B cell (primary cell): ENCODE data around the gene GART. TPM values are rescaled to one million over a fixed set of nuclear protein-coding genes. Genes with fewer than 3 reads are reported as not detected.
"Not testable (repeated sequence)": the region's sequence is repeated elsewhere in the genome, so short reads cannot be mapped to it uniquely, and the experiment has no call there.

Source experiments
- ATAC-seq: fragments of 200-7000 bp; cut with Tn5 transposase; one replicate; pipeline ENCODE4 v1.10.0; 2021; ENCODE audit warnings: low read depth, mild to moderate bottlenecking, moderate number of reproducible peaks, moderate library complexity
- CTCF ChIA-PET: fragments of 350-600 bp; sonication (Branson Sonifier 250); formaldehyde crosslinking; loops from one replicate; lab custom pipeline; 2021; ENCODE audit warnings: antibody characterized with exemption, inconsistent platforms; lab: Charles Lee
- POLR2A ChIA-PET: fragments of 350-600 bp; sonication (Branson Sonifier 250); formaldehyde crosslinking; loops from one replicate; lab custom pipeline; 2021; ENCODE audit warnings: antibody characterized with exemption; lab: Charles Lee
- DNase-seq: peaks from one replicate; pipeline ENCODE4 v3.0.0; 2013
- H2AFZ ChIP-seq: 2 replicates; pipeline ENCODE4 v1.6.1; 2012; ENCODE audit warnings: mild to moderate bottlenecking, low read depth, low read length; ENCODE audit not compliant: insufficient read depth, poor library complexity, severe bottlenecking
- H3K27ac ChIP-seq, 2 donors: 1 replicate in 1 of 2; 2 replicates in 1 of 2; pipeline ENCODE4 v1.5.1; 2012 to 2013; ENCODE audit warnings: low read length in 2 of 2, mild to moderate bottlenecking in 2 of 2, moderate library complexity in 1 of 2
- H3K27me3 ChIP-seq, 4 experiments: fragments of 200-600 bp in 1 of 4; sonication (generic) in 1 of 4; replicated peaks in 1 of 4; 1 replicate in 2 of 4; 2 replicates in 2 of 4; pipeline versions ENCODE4 v1.6.1 to v1.7.0; 2013 to 2016; ENCODE audit warnings: low read length in 3 of 4, mild to moderate bottlenecking in 2 of 4, mixed read lengths in 1 of 4, moderate library complexity in 1 of 4; ENCODE audit not compliant: insufficient read depth in 4 of 4, control insufficient read depth in 3 of 4; ENCODE audit errors: control extremely low read depth in 1 of 4
- H3K36me3 ChIP-seq, 2 experiments: replicated peaks in 1 of 2; 1 replicate in 1 of 2; 2 replicates in 1 of 2; pipeline versions ENCODE4 v1.6.1 to v1.7.1; 2013; ENCODE audit warnings: low read length in 1 of 2; ENCODE audit not compliant: insufficient read depth in 2 of 2, control insufficient read depth in 1 of 2; ENCODE audit errors: control extremely low read depth in 1 of 2, extremely low read depth in 1 of 2
- H3K4me1 ChIP-seq, 2 donors: fragments of 200-600 bp in 1 of 2; sonication (generic) in 1 of 2; 1 replicate in 1 of 2; 2 replicates in 1 of 2; pipeline versions ENCODE4 v1.5.1 to v1.6.1; 2013 to 2017; ENCODE audit warnings: low read length in 2 of 2; ENCODE audit not compliant: control insufficient read depth in 2 of 2, insufficient read depth in 2 of 2
- H3K4me2 ChIP-seq: replicated peaks from 2 replicates; pipeline ENCODE3; 2012; ENCODE audit warnings: mild to moderate bottlenecking, low read depth, low read length; ENCODE audit not compliant: poor library complexity, severe bottlenecking
- H3K4me3 ChIP-seq, 5 experiments: fragments of 200-600 bp in 1 of 5; sonication (generic) in 1 of 5; 1 replicate in 3 of 5; 2 replicates in 2 of 5; pipeline versions ENCODE4 v1.5.1 to v1.7.0; 2011 to 2016; ENCODE audit warnings: low read length in 4 of 5, mild to moderate bottlenecking in 4 of 5, low read depth in 2 of 5, control low read depth in 1 of 5, moderate library complexity in 1 of 5; ENCODE audit not compliant: insufficient read depth in 1 of 5; ENCODE audit errors: control extremely low read depth in 1 of 5, extremely low read depth in 1 of 5
- H3K79me2 ChIP-seq: fragments of 200-600 bp; sonication (generic); one replicate; pipeline ENCODE4 v1.6.0; 2016; ENCODE audit warnings: low read length; ENCODE audit not compliant: control insufficient read depth, insufficient read depth
- H3K9ac ChIP-seq: fragments of 200-600 bp; sonication (generic); 2 replicates; pipeline ENCODE4 v1.6.1; 2017; ENCODE audit warnings: mild to moderate bottlenecking, low read length, moderate library complexity
- H3K9me3 ChIP-seq, 3 donors: one replicate each; pipeline versions ENCODE4 v1.6.1 to v1.7.1; 2013; ENCODE audit warnings: low read length in 2 of 3; ENCODE audit not compliant: control insufficient read depth in 2 of 3, insufficient read depth in 1 of 3; ENCODE audit errors: control extremely low read depth in 1 of 3
- H4K20me1 ChIP-seq: 2 replicates; pipeline ENCODE4 v1.6.0; 2012; ENCODE audit warnings: mild to moderate bottlenecking, low read length; ENCODE audit not compliant: insufficient read depth, control insufficient read depth, poor library complexity, severe bottlenecking
- H3K27ac Mint-ChIP-seq: one replicate; pipeline ENCODE4 v1.8.0; 2021; ENCODE audit warnings: mixed read lengths
- H3K27me3 Mint-ChIP-seq: one replicate; pipeline ENCODE4 v1.8.0; 2021; ENCODE audit warnings: mixed read lengths
- H3K4me1 Mint-ChIP-seq: one replicate; pipeline ENCODE4 v1.8.0; 2021; ENCODE audit warnings: mixed read lengths
- H3K4me3 Mint-ChIP-seq: one replicate; pipeline ENCODE4 v1.8.0; 2021; ENCODE audit warnings: mixed read lengths
- H3K9me3 Mint-ChIP-seq: one replicate; pipeline ENCODE4 v1.8.0; 2022; ENCODE audit warnings: mixed read lengths; ENCODE audit not compliant: insufficient read depth
- CTCF ChIP-seq: fragments of 200-600 bp; IDR thresholded peaks from one replicate; pipeline ENCODE4 v1.8.0; 2022; ENCODE audit warnings: antibody characterized with exemption, mild to moderate bottlenecking
- EZH2 ChIP-seq: IDR thresholded peaks from 2 replicates; pipeline ENCODE4 v1.6.1; 2012; ENCODE audit warnings: borderline replicate concordance, low read depth, mild to moderate bottlenecking, moderate library complexity, low read length; ENCODE audit not compliant: insufficient read depth, poor library complexity, severe bottlenecking
- WGBS: methylation state at CpG from one replicate; pipeline ENCODE4 v1.1.5; 2013; ENCODE audit warnings: missing lambda C conversion rate; ENCODE audit not compliant: insufficient coverage; 5-methylcytosine and 5-hydroxymethylcytosine counted together
- intact Hi-C: fragments of 100-400 bp; cut with micrococcal nuclease; formaldehyde crosslinking; loops from one replicate; pipeline ENCODE4 v1.10.0; 2022
- polyA plus RNA-seq: library from polyadenylated mRNA; depleted of rRNA; stranded (reverse); fragments of >200 nt; gene quantifications from 2 replicates; pipeline ENCODE4 v1.2.3, GENCODE V29; 2012
- total RNA-seq, 2 donors: library from RNA; stranded (reverse); fragments of 120-200 nt in 1 of 2; gene quantifications; 1 replicate in 1 of 2; 2 replicates in 1 of 2; pipeline versions ENCODE4 v1.2.3 to v1.2.4, GENCODE V29; 2013 to 2022

The GART gene
- total and polyA plus RNA-seq, 2 donors (not counting 1 experiment from before 2014, with no cell fraction given): 8.7 to 58.3 TPM

DNA sequence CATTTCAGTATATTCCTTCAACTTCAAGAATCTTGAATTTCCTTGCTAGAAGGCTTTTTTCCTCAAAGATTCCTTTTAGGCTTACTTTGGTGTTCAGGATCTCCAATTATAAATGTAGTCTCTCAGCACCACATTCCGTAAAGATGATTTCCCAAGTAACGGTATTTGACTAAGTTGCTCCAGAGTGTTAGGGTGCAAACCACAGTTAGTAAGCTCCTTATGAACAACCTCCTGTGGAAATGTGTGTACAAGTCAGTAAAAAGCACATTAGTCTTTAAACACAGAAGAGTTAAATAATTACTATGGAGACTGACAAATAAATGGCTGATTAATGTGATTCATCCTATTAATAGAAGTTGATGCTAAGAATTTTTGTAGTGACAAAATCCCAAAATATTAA, 36.3 kb upstream of the GART start:
- Histone ChIP-seq H2AFZ (no peak overlapping the region), H3K4me2 (no peak overlapping the region), H3K9me3 (no peaks in the 10 kb centered on the region), H3K36me3 (peaks cover 14 to 37% of the 10 kb centered on the region in 2 experiments), H3K27ac (no peak overlapping the region), H3K79me2 (no peaks in the 10 kb centered on the region), H4K20me1 (no peaks in the 10 kb centered on the region), H3K9ac (no peak overlapping the region), H3K4me1 (no peaks in the 10 kb centered on the region), H3K4me3 (no peak overlapping the region), H3K27me3 (no peaks in the 10 kb centered on the region)
- Mint-ChIP-seq H3K9me3 (no peaks in the 10 kb centered on the region), H3K27me3 (no peaks in the 10 kb centered on the region), H3K4me1 (no peaks in the 10 kb centered on the region), H3K27ac (no peak overlapping the region), H3K4me3 (no peak overlapping the region)
- no peak for DNase-seq
- no peak for ATAC-seq
- no peak for TF ChIP-seq CTCF
- TF ChIP-seq EZH2: no peak
- ChIA-PET CTCF (interaction anchor here (0.8 kb wide), 1 partner anchor 381 kb away, joined by 3 read pairs; no protein-coding TSS in a partner anchor), POLR2A (no interaction called here)
- no CpG with 5 or more reads among the region's 2 CpGs for WGBS
- intact Hi-C loops: no loop called here

DNA sequence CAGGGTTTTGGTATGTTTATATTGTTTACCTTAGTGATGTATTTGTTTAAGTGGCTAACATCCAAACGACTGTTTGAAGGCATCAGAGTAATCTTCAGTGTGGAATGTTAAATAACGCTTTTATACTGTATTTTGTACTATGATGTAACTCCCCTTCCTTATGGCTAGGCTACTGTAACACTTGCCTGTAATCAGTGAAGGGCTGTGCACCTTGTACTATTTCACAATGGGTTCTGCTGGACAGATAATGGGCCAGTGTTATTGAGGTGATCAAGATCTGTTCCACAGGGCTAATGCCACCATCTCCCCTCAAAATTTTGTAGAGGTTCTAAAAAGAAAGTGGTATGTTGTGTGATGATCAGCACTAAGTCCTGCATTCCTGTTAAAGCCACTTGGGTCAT, 34.8 kb upstream of the GART start:
- H3K4me3 Mint-ChIP-seq, H3K9me3 ChIP-seq, H3K27me3 Mint-ChIP-seq, H3K4me3 ChIP-seq, H3K4me2 ChIP-seq, intact Hi-C loops, H2AFZ ChIP-seq, H3K27ac ChIP-seq, H3K9ac ChIP-seq, H3K79me2 ChIP-seq, H3K4me1 ChIP-seq, ATAC-seq, CTCF ChIA-PET, H3K4me1 Mint-ChIP-seq, H3K27me3 ChIP-seq, H3K27ac Mint-ChIP-seq, H4K20me1 ChIP-seq, H3K9me3 Mint-ChIP-seq, DNase-seq: not testable (repeated sequence)
- POLR2A ChIA-PET: interaction anchor here (0.7 kb wide), 1 partner anchor 1060 kb away, joined by 4 read pairs; no protein-coding TSS in a partner anchor
- H3K36me3 ChIP-seq: peaks cover 16 to 49% of the 10 kb centered on the region in 2 experiments
- no CpG with 5 or more reads among the region's 2 CpGs for WGBS
